HepG2 (cell line): ENCODE data around the gene ACVRL1. TPM values are rescaled to one million over a fixed set of nuclear protein-coding genes. Genes with fewer than 3 reads are reported as not detected.
A peak's percentile ranks its signal among the peaks of the same experiment; 100 is the strongest.

ENCODE experiments used
- ETV5 ChIP-seq: IDR thresholded peaks from 2 replicates; pipeline ENCODE4 v1.6.1; 2018; ENCODE audit warnings: missing biosample characterization, missing genetic modification reagents, inconsistent platforms, borderline replicate concordance
- FOSL1 ChIP-seq: sonication (generic); formaldehyde crosslinking; IDR thresholded peaks from 2 replicates; pipeline ENCODE4 v1.9.0; 2021; ENCODE audit warnings: missing genetic modification reagents, borderline replicate concordance
- GATAD2A ChIP-seq: IDR thresholded peaks from 2 replicates; pipeline ENCODE4 v1.6.1; 2016
- GMEB1 ChIP-seq: sonication (generic); formaldehyde crosslinking; IDR thresholded peaks from 2 replicates; pipeline ENCODE4 v1.5.1; 2020; ENCODE audit warnings: missing genetic modification reagents, mild to moderate bottlenecking, borderline replicate concordance
- HNF4A ChIP-seq: sonication (generic); formaldehyde crosslinking; IDR thresholded peaks from 2 replicates; pipeline ENCODE4 v1.4.0; 2020; ENCODE audit warnings: missing genetic modification reagents
- JUN ChIP-seq: sonication (generic); formaldehyde crosslinking; IDR thresholded peaks from 2 replicates; pipeline ENCODE4 v1.4.0; 2020; ENCODE audit warnings: mild to moderate bottlenecking, missing genetic modification reagents
- JUND ChIP-seq: sonication (generic); formaldehyde crosslinking; IDR thresholded peaks from 2 replicates; pipeline ENCODE4 v1.8.0; 2022; ENCODE audit warnings: mild to moderate bottlenecking, missing genetic modification reagents
- NFE2L2 ChIP-seq: fragments of 150-350 bp; IDR thresholded peaks from 2 replicates; pipeline ENCODE4 v1.6.1; 2014; ENCODE audit warnings: low read length
- PRDM15 ChIP-seq: sonication (generic); formaldehyde crosslinking; IDR thresholded peaks from 2 replicates; pipeline ENCODE4 v1.4.0; 2020; ENCODE audit warnings: missing genetic modification reagents
- THRA ChIP-seq: sonication (generic); formaldehyde crosslinking; IDR thresholded peaks from 2 replicates; pipeline ENCODE4 v1.4.0; 2020; ENCODE audit warnings: missing genetic modification reagents, borderline replicate concordance
- ZBTB33 ChIP-seq: sonication (generic); formaldehyde crosslinking; IDR thresholded peaks from 2 replicates; pipeline ENCODE4 v1.4.0; 2020; ENCODE audit warnings: missing genetic modification reagents
- ZNF878 ChIP-seq: sonication (generic); formaldehyde crosslinking; IDR thresholded peaks from 2 replicates; pipeline ENCODE4 v1.8.1; 2023; ENCODE audit warnings: mild to moderate bottlenecking, missing genetic modification reagents, moderate library complexity
- ZXDC ChIP-seq: sonication (generic); formaldehyde crosslinking; IDR thresholded peaks from 2 replicates; pipeline ENCODE4 v1.5.0; 2020; ENCODE audit warnings: mild to moderate bottlenecking, missing genetic modification reagents
- polyA plus RNA-seq, 8 experiments: library from polyadenylated mRNA; depleted of rRNA in 3 of 8; stranded (reverse) in 7 of 8; unstranded in 1 of 8; fragments of >200 nt; fragmentation: Illumina TruSeq in 4 of 8; extraction: Trizol in 4 of 8; gene quantifications; 2 replicates each; pipeline versions ENCODE4 v1.2.1 to v1.2.3, GENCODE V29; 2011 to 2016; ENCODE audit warnings: low read depth in 4 of 8, missing spikeins in 1 of 8, mixed read lengths in 1 of 8; ENCODE audit not compliant: insufficient read depth in 1 of 8
- total RNA-seq, 5 experiments: library from RNA; depleted of rRNA; stranded (reverse); fragments of >200 nt; fragmentation: Illumina TruSeq; extraction: Trizol; gene quantifications; 2 replicates each; pipeline ENCODE4 v1.2.3, GENCODE V29; 2016; ENCODE audit warnings: low read depth in 1 of 5

ACVRL1 gene
- total and polyA plus RNA-seq, 2 of the 13 experiments (the other 11 are each of a cell fraction or from before 2014, with no cell fraction given): not detected

GRCh38 chr12:51884676-51885229, 22.6 kb upstream of the ACVRL1 start (continued):
- TF ChIP-seq ZBTB33 (CRISPR knock-in tag) (peak; percentile 77), ZXDC (CRISPR knock-in tag) (no peak), ZNF878 (CRISPR knock-in tag) (0 out of 2 replicates have a peak, but pooled peaks have one; percentile 45), GMEB1 (CRISPR knock-in tag) (no peak), GATAD2A (CRISPR knock-in tag) (peak; percentile 60; the same call in 1 of the 2 replicates), NFE2L2 (peak; percentile 42; the same call in 1 of the 2 replicates), JUND (0 out of 2 replicates have a peak, but pooled peaks have one; percentile 31), ETV5 (peak; percentile 17; the same call in 1 of the 2 replicates), FOSL1 (CRISPR knock-in tag) (peak; percentile 83), JUN (CRISPR knock-in tag) (peak; percentile 76; the same call in 1 of the 2 replicates), PRDM15 (CRISPR knock-in tag) (0 out of 2 replicates have a peak, but pooled peaks have one; percentile 34), HNF4A (no peak), THRA (CRISPR knock-in tag) (peak; percentile 79; the same call in 1 of the 2 replicates)
